MM.1S (cell line): ENCODE results near the gene P3H1.
A peak's percentile ranks its signal among the peaks of the same experiment; 100 is the strongest.

Experiments
- DNase-seq: peaks from one replicate; pipeline ENCODE4 v3.0.0-alpha.2; 2015
- H2AFZ ChIP-seq: fragments of 300-600 bp; sonication (generic); 2 replicates; pipeline ENCODE4 v1.6.0; 2016; ENCODE audit warnings: antibody characterized with exemption, low read length
- H3F3A ChIP-seq: fragments of 300-600 bp; sonication (generic); 2 replicates; pipeline ENCODE4 v1.6.1; 2016; ENCODE audit warnings: mild to moderate bottlenecking, antibody characterized with exemption, low read length, moderate library complexity, mixed read lengths; ENCODE audit not compliant: insufficient read depth
- H3K27ac ChIP-seq: fragments of 300-600 bp; sonication (generic); 2 replicates; pipeline ENCODE4 v1.5.1; 2016; ENCODE audit warnings: mild to moderate bottlenecking, low read length
- H3K27me3 ChIP-seq: fragments of 300-600 bp; sonication (generic); replicated peaks from 2 replicates; pipeline ENCODE4 v1.6.0; 2016; ENCODE audit warnings: low read length; ENCODE audit not compliant: insufficient read depth
- H3K36me3 ChIP-seq: fragments of 300-600 bp; sonication (generic); replicated peaks from 2 replicates; pipeline ENCODE4 v1.6.1; 2016; ENCODE audit warnings: mild to moderate bottlenecking, low read length, mixed read lengths; ENCODE audit not compliant: insufficient read depth
- H3K4me1 ChIP-seq: fragments of 300-600 bp; sonication (generic); 2 replicates; pipeline ENCODE4 v1.6.1; 2016; ENCODE audit warnings: low read length, mixed read lengths
- H3K4me2 ChIP-seq: fragments of 300-600 bp; sonication (generic); 2 replicates; pipeline ENCODE4 v1.6.0; 2016; ENCODE audit warnings: low read depth, low read length
- H3K4me3 ChIP-seq: fragments of 300-600 bp; sonication (generic); 2 replicates; pipeline ENCODE4 v1.5.1; 2016; ENCODE audit warnings: low read length, mixed read lengths
- H3K79me2 ChIP-seq: fragments of 300-600 bp; sonication (generic); 2 replicates; pipeline ENCODE4 v1.6.1; 2016; ENCODE audit warnings: mixed run types, low read length, mixed read lengths
- H3K9ac ChIP-seq: fragments of 300-600 bp; sonication (generic); 2 replicates; pipeline ENCODE4 v1.6.1; 2016; ENCODE audit warnings: low read length, mixed read lengths
- H3K9me2 ChIP-seq: fragments of 300-600 bp; sonication (generic); replicated peaks from 2 replicates; pipeline ENCODE4 v1.6.1; 2016; ENCODE audit warnings: mild to moderate bottlenecking, low read length, mixed read lengths; ENCODE audit not compliant: insufficient read depth
- H3K9me3 ChIP-seq: fragments of 300-600 bp; sonication (generic); replicated peaks from 2 replicates; pipeline ENCODE4 v1.6.1; 2016; ENCODE audit warnings: mild to moderate bottlenecking, low read length, mixed read lengths; ENCODE audit not compliant: insufficient read depth
- H4K20me1 ChIP-seq: fragments of 300-600 bp; sonication (generic); 2 replicates; pipeline ENCODE4 v1.6.1; 2016; ENCODE audit warnings: mild to moderate bottlenecking, low read length, moderate library complexity, mixed read lengths; ENCODE audit not compliant: insufficient read depth
- EZH2 ChIP-seq: fragments of 300-600 bp; sonication (generic); optimal IDR thresholded peaks from 2 replicates; pipeline ENCODE3; 2017; ENCODE audit warnings: low read depth, mild to moderate bottlenecking, antibody characterized with exemption, low read length, mixed read lengths
- EZH2phosphoT487 ChIP-seq: fragments of 300-600 bp; sonication (generic); IDR thresholded peaks from 2 replicates; pipeline ENCODE4 v1.6.1; 2018; ENCODE audit warnings: antibody characterized with exemption, low read length
- TF ChIP-seq, protein P1 (sequence below): fragments of 300-600 bp; sonication (generic); IDR thresholded peaks from 2 replicates; pipeline ENCODE4 v1.5.1; 2016; ENCODE audit warnings: antibody characterized with exemption, low read length, mixed read lengths

Gene P3H1

GRCh38 chr1:42783092-42783491 lies 16.3 kb upstream of the P3H1 start:
- no peak overlapping the region for H3K4me2 ChIP-seq
- TF ChIP-seq EZH2phosphoT487 (no peak), EZH2 (no peak)
- TF ChIP-seq, protein P1, sequence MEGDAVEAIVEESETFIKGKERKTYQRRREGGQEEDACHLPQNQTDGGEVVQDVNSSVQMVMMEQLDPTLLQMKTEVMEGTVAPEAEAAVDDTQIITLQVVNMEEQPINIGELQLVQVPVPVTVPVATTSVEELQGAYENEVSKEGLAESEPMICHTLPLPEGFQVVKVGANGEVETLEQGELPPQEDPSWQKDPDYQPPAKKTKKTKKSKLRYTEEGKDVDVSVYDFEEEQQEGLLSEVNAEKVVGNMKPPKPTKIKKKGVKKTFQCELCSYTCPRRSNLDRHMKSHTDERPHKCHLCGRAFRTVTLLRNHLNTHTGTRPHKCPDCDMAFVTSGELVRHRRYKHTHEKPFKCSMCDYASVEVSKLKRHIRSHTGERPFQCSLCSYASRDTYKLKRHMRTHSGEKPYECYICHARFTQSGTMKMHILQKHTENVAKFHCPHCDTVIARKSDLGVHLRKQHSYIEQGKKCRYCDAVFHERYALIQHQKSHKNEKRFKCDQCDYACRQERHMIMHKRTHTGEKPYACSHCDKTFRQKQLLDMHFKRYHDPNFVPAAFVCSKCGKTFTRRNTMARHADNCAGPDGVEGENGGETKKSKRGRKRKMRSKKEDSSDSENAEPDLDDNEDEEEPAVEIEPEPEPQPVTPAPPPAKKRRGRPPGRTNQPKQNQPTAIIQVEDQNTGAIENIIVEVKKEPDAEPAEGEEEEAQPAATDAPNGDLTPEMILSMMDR = no peak
- H2AFZ ChIP-seq = no peak overlapping the region
- H4K20me1 ChIP-seq = no peaks in the 10 kb centered on the region
- no peak overlapping the region for H3K27ac ChIP-seq
- no peak overlapping the region for H3K9ac ChIP-seq
- no peaks in the 10 kb centered on the region for H3K9me3 ChIP-seq
- no peaks in the 10 kb centered on the region for H3K9me2 ChIP-seq
- no peaks in the 10 kb centered on the region for H3F3A ChIP-seq
- H3K4me1 ChIP-seq = peaks cover 6% of the 10 kb centered on the region
- no peaks in the 10 kb centered on the region; the same call in 1 of the 2 replicates for H3K36me3 ChIP-seq
- no peak overlapping the region for H3K4me3 ChIP-seq
- no peaks in the 10 kb centered on the region for H3K79me2 ChIP-seq
- no peaks in the 10 kb centered on the region for H3K27me3 ChIP-seq
- no peak for DNase-seq

GRCh38 chr1:42780176-42780575 lies 13.3 kb upstream of the P3H1 start:
- Histone ChIP-seq H3K9me3 (no peaks in the 10 kb centered on the region), H3K36me3 (peaks cover 2% of the 10 kb centered on the region)
- TF ChIP-seq EZH2phosphoT487 (no peak), EZH2 (no peak)
- TF ChIP-seq, protein P1 = no peak

GRCh38 chr1:42779725-42780124 lies 12.9 kb upstream of the P3H1 start:
- peak; percentile 41 for DNase-seq
- TF ChIP-seq, protein P1 = no peak
- TF ChIP-seq EZH2 (no peak), EZH2phosphoT487 (no peak)
- H3K9ac ChIP-seq = no peak overlapping the region
- no peaks in the 10 kb centered on the region for H3K9me2 ChIP-seq
- no peaks in the 10 kb centered on the region for H3K79me2 ChIP-seq
- no peaks in the 10 kb centered on the region for H3F3A ChIP-seq
- no peaks in the 10 kb centered on the region for H3K27me3 ChIP-seq
- peaks cover 6% of the 10 kb centered on the region for H3K4me1 ChIP-seq
- no peaks in the 10 kb centered on the region for H3K9me3 ChIP-seq
- H3K27ac ChIP-seq = no peak overlapping the region
- no peaks in the 10 kb centered on the region for H4K20me1 ChIP-seq
- no peak overlapping the region for H2AFZ ChIP-seq
- H3K4me3 ChIP-seq = no peak overlapping the region
- H3K4me2 ChIP-seq = no peak overlapping the region
- peaks cover 7% of the 10 kb centered on the region for H3K36me3 ChIP-seq

More at GRCh38 chr1:42780176-42780575, 13.3 kb upstream of the P3H1 start:
- no peaks in the 10 kb centered on the region for H4K20me1 ChIP-seq
- no peak overlapping the region for H2AFZ ChIP-seq
- H3K4me3 ChIP-seq = no peak overlapping the region
- H3K79me2 ChIP-seq = no peaks in the 10 kb centered on the region
- H3K9me2 ChIP-seq = no peaks in the 10 kb centered on the region
- H3K27me3 ChIP-seq = no peaks in the 10 kb centered on the region
- no peak overlapping the region for H3K27ac ChIP-seq
- no peak for DNase-seq
- no peak overlapping the region for H3K4me2 ChIP-seq
- no peak overlapping the region for H3K9ac ChIP-seq
- H3F3A ChIP-seq = no peaks in the 10 kb centered on the region
- peaks cover 6% of the 10 kb centered on the region for H3K4me1 ChIP-seq
